Activated T-helper 1 cell treated with anti-CD3 and anti-CD28 coated beads, Interleukin-12 subunit alpha, Interleukin-12 subunit beta, Interleukin-2, Interleukin-4 antibody, amounts not matched to agents 30 ng/mL and 10 ng/mL and 1 ng/mL, durations not matched to agents 14 hours and 24 hours and 36 hours (primary cell): ENCODE data around the gene STARD9. TPM values are rescaled to one million over a fixed set of nuclear protein-coding genes. Genes with fewer than 3 reads are reported as not detected.
"Not testable (repeated sequence)": the region's sequence is repeated elsewhere in the genome, so short reads cannot be mapped to it uniquely, and the experiment has no call there.

ENCODE experiments used
- DNase-seq: peaks from one replicate; pipeline ENCODE4 v3.0.0; 2021; ENCODE audit warnings: low spot score
- H3K27ac Mint-ChIP-seq: one replicate; pipeline ENCODE4 v1.8.0; 2021; ENCODE audit warnings: mild to moderate bottlenecking, mixed read lengths
- H3K27me3 Mint-ChIP-seq: one replicate; pipeline ENCODE4 v1.8.0; 2022; ENCODE audit warnings: mild to moderate bottlenecking, moderate library complexity, mixed read lengths; ENCODE audit not compliant: insufficient read depth
- H3K36me3 Mint-ChIP-seq: one replicate; pipeline ENCODE4 v1.8.0; 2021; ENCODE audit warnings: low read depth, mixed read lengths
- H3K4me1 Mint-ChIP-seq: one replicate; pipeline ENCODE4 v1.8.0; 2021; ENCODE audit warnings: low read depth, mixed read lengths
- H3K4me3 Mint-ChIP-seq: one replicate; pipeline ENCODE4 v1.8.0; 2021; ENCODE audit warnings: mild to moderate bottlenecking, moderate library complexity, mixed read lengths
- H3K9me3 Mint-ChIP-seq: one replicate; pipeline ENCODE4 v1.8.0; 2021; ENCODE audit warnings: mixed read lengths
- intact Hi-C: fragments of 100-400 bp; cut with micrococcal nuclease; formaldehyde crosslinking; loops from one replicate; pipeline ENCODE4 v1.15.1; 2024
- total RNA-seq: library from RNA; stranded (reverse); gene quantifications from 2 replicates; pipeline ENCODE4 v1.2.3, GENCODE V29; 2022

The STARD9 gene
- 6.1 and 9.2 TPM in 2 replicates for total RNA-seq

GRCh38 chr15:42575188-42576039, at the start of gene STARD9:
TSS of gene STARD9 (plus strand) at chr15:42575606. CDS start at chr15:42575716, 110 bp downstream.
- Mint-ChIP-seq H3K4me1 (peaks cover 35% of the 10 kb centered on the region), H3K9me3 (no peaks in the 10 kb centered on the region), H3K4me3 (peak within 1 kb of the TSS; percentile 92), H3K36me3 (peaks cover 7% of the 10 kb centered on the region), H3K27ac (peak within 1 kb of the TSS; percentile 72), H3K27me3 (peaks cover 24% of the 10 kb centered on the region)
- DNase-seq, result peak; percentile 93
- intact Hi-C loops, result loop anchor here (1.0 kb wide), 5 partner anchors 27 to 345 kb away; partner anchors contain the start of genes GANC, HAUS2, LRRC57 and TMEM87A

GRCh38 chr15:42528970-42529369, 46.4 kb upstream of the STARD9 start:
- H3K4me1 Mint-ChIP-seq, result no peaks in the 10 kb centered on the region
- H3K36me3 Mint-ChIP-seq, result peaks cover 34% of the 10 kb centered on the region
- intact Hi-C loops, result no loop called here
- H3K27ac Mint-ChIP-seq, result no peak overlapping the region
- no peak for DNase-seq
- no peak overlapping the region for H3K4me3 Mint-ChIP-seq
- H3K9me3 Mint-ChIP-seq, result no peaks in the 10 kb centered on the region
- no peaks in the 10 kb centered on the region for H3K27me3 Mint-ChIP-seq

- Mint-ChIP-seq H3K36me3 (peaks cover 37% of the 10 kb centered on the region), H3K4me3 (no peak overlapping the region), H3K27me3 (no peaks in the 10 kb centered on the region), H3K9me3 (no peaks in the 10 kb centered on the region), H3K27ac (no peak overlapping the region), H3K4me1 (no peaks in the 10 kb centered on the region)
- DNase-seq, result no peak
- intact Hi-C loops, result no loop called here
These were observed 42.2 kb upstream of the STARD9 start for GRCh38 chr15:42533246-42533645.

- H3K4me1 Mint-ChIP-seq, result peaks cover 40% of the 10 kb centered on the region
- H3K27ac Mint-ChIP-seq, result no peak overlapping the region
- no peak for DNase-seq
- no peaks in the 10 kb centered on the region for H3K27me3 Mint-ChIP-seq
- peaks cover 23% of the 10 kb centered on the region for H3K36me3 Mint-ChIP-seq
- no peak overlapping the region for H3K4me3 Mint-ChIP-seq
- H3K9me3 Mint-ChIP-seq, result no peaks in the 10 kb centered on the region
- intact Hi-C loops, result loop anchor here (5.0 to 10.0 kb wide), 2 partner anchors 62 to 190 kb away; partner anchors contain the start of gene CDAN1
These were observed 30.4 kb upstream of the STARD9 start for GRCh38 chr15:42544853-42545629.

- intact Hi-C loops, result loop anchor here (1.0 to 10.0 kb wide), 8 partner anchors 27 to 373 kb away; partner anchors contain the start of genes CDAN1, GANC, SNAP23 and STARD9
- H3K27me3 Mint-ChIP-seq, result no peaks in the 10 kb centered on the region
- peak overlapping the region; percentile 94 for H3K27ac Mint-ChIP-seq
- peaks cover 17% of the 10 kb centered on the region for H3K36me3 Mint-ChIP-seq
- H3K4me3 Mint-ChIP-seq, result peak overlapping the region; percentile 96
- peaks cover 48% of the 10 kb centered on the region for H3K4me1 Mint-ChIP-seq
- DNase-seq, result no peak
- no peaks in the 10 kb centered on the region for H3K9me3 Mint-ChIP-seq
These were observed 27.5 kb upstream of the STARD9 start for GRCh38 chr15:42547918-42548248.

- Mint-ChIP-seq H3K27me3 (no peaks in the 10 kb centered on the region), H3K36me3 (peaks cover 17% of the 10 kb centered on the region), H3K9me3 (no peaks in the 10 kb centered on the region), H3K4me1 (peaks cover 50% of the 10 kb centered on the region), H3K4me3 (peak within 1 kb of the TSS; percentile 96), H3K27ac (peak within 1 kb of the TSS; percentile 94)
- intact Hi-C loops, result loop anchor here (1.0 to 10.0 kb wide), 8 partner anchors 27 to 373 kb away; partner anchors contain the start of genes CDAN1, GANC, SNAP23 and STARD9
- DNase-seq, result peak; percentile 86
These were observed 27.0 kb upstream of the STARD9 start, which contains the start of the genes HAUS2 and LRRC57 for GRCh38 chr15:42548249-42549031. TSS of gene HAUS2 (plus strand) at chr15:42548838. CDS start at chr15:42548873, 35 bp downstream. TSS of gene LRRC57 (minus strand) at chr15:42548793. CDS start at chr15:42548434, 359 bp downstream.

- Mint-ChIP-seq H3K27me3 (no peaks in the 10 kb centered on the region), H3K36me3 (peaks cover 19% of the 10 kb centered on the region), H3K4me1 (peaks cover 57% of the 10 kb centered on the region), H3K27ac (peak overlapping the region; percentile 94), H3K4me3 (peak overlapping the region; percentile 96), H3K9me3 (no peaks in the 10 kb centered on the region)
- no peak for DNase-seq
- intact Hi-C loops, result loop anchor here (5.0 to 10.0 kb wide), 2 partner anchors 58 to 186 kb away; partner anchors contain the start of gene CDAN1
These were observed 26.3 kb upstream of the STARD9 start for GRCh38 chr15:42549032-42549491.

GRCh38 chr15:42549741-42550392, 25.5 kb upstream of the STARD9 start:
- intact Hi-C loops, result loop anchor here (5.0 to 10.0 kb wide), 2 partner anchors 57 to 185 kb away; partner anchors contain the start of gene CDAN1
- no peaks in the 10 kb centered on the region for H3K9me3 Mint-ChIP-seq

GRCh38 chr15:42553554-42553953, 21.9 kb upstream of the STARD9 start:
- Mint-ChIP-seq H3K27me3 (no peaks in the 10 kb centered on the region), H3K36me3 (peaks cover 13% of the 10 kb centered on the region), H3K27ac (no peak overlapping the region), H3K9me3 (no peaks in the 10 kb centered on the region), H3K4me1 (peaks cover 30% of the 10 kb centered on the region), H3K4me3 (no peak overlapping the region)
- DNase-seq, result no peak
- intact Hi-C loops, result no loop called here

More at GRCh38 chr15:42549741-42550392, 25.5 kb upstream of the STARD9 start:
- DNase-seq, result no peak
- H3K27me3 Mint-ChIP-seq, result no peaks in the 10 kb centered on the region
- peaks cover 57% of the 10 kb centered on the region for H3K4me1 Mint-ChIP-seq
- peaks cover 17% of the 10 kb centered on the region for H3K36me3 Mint-ChIP-seq
- H3K4me3 Mint-ChIP-seq, result peak overlapping the region; percentile 96
- peak overlapping the region; percentile 45 for H3K27ac Mint-ChIP-seq

- DNase-seq, H3K4me3 Mint-ChIP-seq, intact Hi-C loops: not testable (repeated sequence)
These were observed 18.7 kb upstream of the STARD9 start for GRCh38 chr15:42556550-42557207.

GRCh38 chr15:42558739-42559138, 16.7 kb upstream of the STARD9 start:
- intact Hi-C loops, result no loop called here
- H3K27me3 Mint-ChIP-seq, result no peaks in the 10 kb centered on the region
- H3K4me1 Mint-ChIP-seq, result peaks cover 11% of the 10 kb centered on the region
- no peaks in the 10 kb centered on the region for H3K9me3 Mint-ChIP-seq
- H3K4me3 Mint-ChIP-seq, result no peak overlapping the region
- H3K36me3 Mint-ChIP-seq, result peaks cover 24% of the 10 kb centered on the region
- no peak overlapping the region for H3K27ac Mint-ChIP-seq
- no peak for DNase-seq

More at GRCh38 chr15:42556550-42557207, 18.7 kb upstream of the STARD9 start:
- Mint-ChIP-seq H3K36me3 (peaks cover 22% of the 10 kb centered on the region), H3K4me1 (peaks cover 23% of the 10 kb centered on the region)
- H3K27ac Mint-ChIP-seq, H3K9me3 Mint-ChIP-seq, H3K27me3 Mint-ChIP-seq: not testable (repeated sequence)
